Measurements from ENCODE around the gene SMIM28.

Gene SMIM28

GRCh38 chr6:138374815-138375214 is 2.9 kb upstream of the SMIM28 start:
- DNase-seq: no peak

DNA sequence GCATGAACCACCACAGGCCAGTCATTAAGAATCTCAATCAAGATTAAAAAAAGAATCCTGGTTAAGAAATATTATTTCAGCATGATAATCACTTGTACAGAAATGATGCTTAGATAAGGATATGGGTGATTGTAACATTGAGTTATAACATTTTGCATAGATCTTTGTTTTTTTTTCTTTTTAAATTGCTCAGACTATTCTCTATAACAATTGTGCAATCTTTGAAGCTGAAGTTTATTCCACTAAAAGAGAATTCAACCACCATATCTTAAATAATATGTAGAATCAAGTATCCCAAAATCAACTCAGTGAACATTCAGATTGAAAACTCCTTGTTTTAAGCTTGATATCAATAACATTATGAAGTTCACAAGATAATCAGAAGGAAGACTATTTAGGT is 663 bp upstream of the SMIM28 start:
- DNase-seq: no peak

DNA sequence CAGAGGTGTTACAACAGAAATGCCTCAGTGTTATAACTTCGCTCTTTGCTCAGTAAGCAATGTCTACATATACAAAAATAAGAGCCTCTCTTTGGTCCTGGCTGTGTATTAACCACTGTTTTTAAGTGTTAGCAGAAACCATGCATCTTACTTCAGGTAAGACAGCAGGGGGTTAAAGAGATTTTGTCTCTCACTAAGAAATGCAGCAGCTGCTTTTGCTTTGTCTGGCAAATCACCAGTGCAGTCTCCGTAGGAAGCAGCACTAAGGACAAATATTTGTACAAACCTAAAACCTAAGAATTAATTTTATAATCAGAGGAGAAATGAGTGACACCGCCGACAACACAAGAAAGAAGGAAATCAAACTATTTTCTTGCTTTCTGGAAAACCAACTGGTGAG is 758 bp downstream of the SMIM28 start:
- no peak for DNase-seq

- no peak for DNase-seq
Measured at GRCh38 chr6:138382498-138383265, 5.0 kb downstream of the SMIM28 start.

DNA sequence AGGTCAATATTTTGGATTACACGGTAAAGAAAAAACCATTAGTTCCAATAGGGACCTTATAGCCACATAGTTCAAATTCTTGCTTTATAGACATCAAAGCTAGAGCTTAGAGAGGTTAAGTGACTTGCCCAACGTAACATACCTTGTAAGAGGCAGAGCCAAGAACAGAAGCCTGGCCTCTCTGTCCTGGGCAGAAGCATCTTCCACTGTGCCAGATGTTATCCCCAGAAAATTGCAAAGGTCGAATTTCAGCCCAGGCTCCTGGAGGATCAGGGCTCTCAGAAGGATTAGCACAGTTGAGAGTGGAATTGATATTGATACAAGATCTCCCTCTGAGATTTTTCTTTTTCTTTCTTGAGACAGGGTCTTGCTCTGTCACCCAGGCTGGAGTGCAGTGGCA is 6.1 kb downstream of the SMIM28 start:
- no peak for DNase-seq

GRCh38 chr6:138386897-138387296 is 9.2 kb downstream of the SMIM28 start:
- DNase-seq: no peak

DNA sequence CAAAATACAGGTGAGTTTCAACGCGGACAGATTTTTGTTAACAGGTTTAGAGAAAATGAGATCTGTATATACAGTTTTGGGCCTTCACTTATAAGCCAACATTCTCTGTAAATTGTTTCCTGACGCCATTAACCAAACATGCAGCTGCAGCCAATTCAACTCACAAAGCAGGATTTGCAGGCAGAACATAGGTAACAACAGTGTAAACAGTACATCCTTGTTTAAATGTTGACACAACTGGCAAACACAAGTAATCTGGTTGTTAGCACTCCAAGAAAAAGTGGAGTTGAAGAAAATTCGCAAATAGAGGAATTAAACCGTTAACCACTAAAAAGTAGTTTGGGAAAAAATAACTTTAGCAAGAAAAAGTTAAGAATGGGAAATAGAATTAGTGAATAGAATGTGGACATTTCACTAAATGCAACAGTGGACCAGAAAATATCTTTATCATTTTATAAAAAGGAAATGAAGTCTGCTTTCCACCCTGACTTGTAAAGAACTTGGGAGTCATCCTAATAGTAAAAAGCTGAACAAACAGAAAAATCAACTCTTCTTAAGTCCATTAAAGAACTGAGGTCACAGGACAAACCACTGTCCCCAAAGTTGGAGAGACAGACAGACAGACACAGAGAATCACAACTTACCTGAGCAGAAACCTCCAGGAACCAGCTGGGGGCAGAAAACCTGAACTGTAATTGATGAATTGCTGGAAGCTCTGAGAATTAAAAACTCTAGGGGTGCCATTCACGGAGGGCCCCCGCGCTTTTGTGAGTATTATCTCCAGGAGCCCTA is 10.1 kb downstream of the SMIM28 start:
- DNase-seq: no peak

- DNase-seq: no peak
Measured at GRCh38 chr6:138389551-138389950, 11.8 kb downstream of the SMIM28 start.

- DNase-seq: no peak
Measured at GRCh38 chr6:138393871-138394783, 16.4 kb downstream of the SMIM28 start.

DNA sequence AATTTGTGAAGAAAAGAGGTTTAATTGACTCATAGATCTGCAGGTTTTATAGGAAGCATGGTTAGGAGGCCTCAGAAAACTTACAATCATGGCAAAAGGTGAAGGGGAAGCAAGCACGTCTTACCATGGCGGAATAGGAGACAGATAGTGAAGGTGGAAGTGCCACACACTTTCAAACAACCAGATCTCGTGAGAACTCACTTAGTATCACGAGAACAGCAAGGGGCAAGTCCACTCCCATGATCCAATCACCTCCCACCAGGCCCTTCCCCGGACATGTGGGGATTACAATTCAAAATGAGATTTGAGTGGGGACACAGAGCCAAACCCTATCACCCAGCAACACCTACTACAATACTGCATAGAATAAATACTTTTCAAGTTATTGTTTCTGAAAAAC is 19.0 kb downstream of the SMIM28 start:
- DNase-seq: no peak

DNA sequence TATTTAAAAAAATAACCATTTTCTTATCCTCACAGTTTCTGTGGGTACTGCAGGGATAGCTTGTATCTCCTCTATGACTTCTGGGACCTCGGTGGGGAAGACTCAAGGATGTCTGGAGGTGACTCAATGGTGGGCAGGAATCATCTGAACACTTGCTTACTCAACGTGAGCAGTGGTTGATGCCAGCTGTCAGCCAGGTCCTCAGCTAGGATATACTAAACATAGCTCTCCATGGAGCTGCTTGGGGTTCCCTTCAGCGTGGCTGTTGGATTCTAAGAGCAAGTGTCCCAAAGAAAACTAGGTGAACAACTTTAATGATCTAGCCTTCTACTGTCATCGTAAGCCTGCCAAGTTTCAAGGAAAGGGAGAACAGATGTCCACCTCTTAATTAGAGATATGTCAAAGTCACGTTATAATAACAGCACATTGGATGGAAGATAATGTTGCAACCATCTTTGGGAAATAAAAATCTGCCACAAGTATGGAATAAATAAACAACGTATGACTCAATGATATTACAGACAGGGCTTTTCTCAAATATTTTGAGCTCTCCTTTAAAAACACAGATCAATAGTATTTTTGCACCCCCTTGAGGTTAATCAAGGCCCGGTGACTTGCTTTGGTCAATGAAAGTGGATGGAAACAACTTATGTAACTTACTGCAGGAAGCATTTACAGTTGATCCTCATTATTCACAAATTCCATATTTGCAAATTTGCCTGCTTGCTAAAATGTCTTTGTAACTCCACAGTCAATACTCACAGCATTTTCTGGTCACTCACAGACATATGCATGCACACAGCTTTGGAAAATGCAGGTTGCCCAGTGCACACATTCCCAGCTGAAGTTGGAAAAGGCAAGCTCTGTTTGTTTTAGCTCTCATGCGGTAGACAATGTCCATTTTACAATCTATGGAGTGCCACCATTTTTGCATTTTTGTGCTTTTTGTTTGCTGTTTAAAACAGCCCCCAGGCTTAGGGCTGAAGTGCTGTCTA is 19.7 kb downstream of the SMIM28 start:
- no peak for DNase-seq

GRCh38 chr6:138400326-138400725 is 22.6 kb downstream of the SMIM28 start:
- DNase-seq: no peak

DNA sequence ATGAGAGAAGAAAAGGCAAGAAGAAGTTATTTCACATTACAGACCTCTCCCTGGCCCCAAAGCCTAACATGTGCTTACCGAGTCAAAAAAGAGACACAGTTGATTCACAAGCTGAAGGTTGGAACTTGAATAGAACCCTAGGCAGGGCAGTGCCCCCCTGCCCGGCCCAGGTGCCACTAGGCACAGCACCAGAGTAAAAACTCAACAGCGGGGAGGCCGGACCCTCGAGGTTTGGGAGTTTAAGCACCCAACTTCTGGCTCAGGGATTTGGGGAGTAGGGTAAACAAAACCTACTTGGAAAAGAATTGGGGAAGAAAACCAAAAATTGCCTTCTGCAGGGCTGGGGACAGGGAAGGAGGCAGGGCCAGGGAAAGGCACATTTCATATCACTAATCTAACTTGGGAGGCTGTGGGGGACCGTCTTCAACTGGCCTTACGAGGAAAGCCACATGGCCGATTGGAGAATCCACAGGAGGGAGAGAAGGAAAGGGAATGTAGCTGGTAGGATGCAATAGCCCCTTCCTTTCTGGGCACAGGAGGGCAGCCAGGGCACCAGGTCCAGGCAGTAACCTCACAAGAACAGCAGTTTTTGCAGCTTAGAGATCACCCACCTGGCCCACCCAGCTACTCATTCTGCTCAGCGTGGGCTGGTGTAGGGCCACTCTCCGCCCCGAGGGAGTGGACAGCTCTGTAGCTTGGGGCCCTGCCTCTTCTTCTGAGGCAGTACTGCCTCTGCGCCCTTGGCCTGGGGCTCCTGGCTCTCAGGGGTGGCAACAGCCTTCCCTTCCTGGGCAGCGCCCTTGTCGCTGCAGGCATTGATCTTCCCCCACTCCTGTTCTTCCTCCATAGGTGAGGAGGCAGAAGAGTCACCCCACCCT is 24.5 kb downstream of the SMIM28 start:
- DNase-seq: no peak

GRCh38 chr6:138402838-138403187 is 25.1 kb downstream of the SMIM28 start:
- no peak for DNase-seq

DNA sequence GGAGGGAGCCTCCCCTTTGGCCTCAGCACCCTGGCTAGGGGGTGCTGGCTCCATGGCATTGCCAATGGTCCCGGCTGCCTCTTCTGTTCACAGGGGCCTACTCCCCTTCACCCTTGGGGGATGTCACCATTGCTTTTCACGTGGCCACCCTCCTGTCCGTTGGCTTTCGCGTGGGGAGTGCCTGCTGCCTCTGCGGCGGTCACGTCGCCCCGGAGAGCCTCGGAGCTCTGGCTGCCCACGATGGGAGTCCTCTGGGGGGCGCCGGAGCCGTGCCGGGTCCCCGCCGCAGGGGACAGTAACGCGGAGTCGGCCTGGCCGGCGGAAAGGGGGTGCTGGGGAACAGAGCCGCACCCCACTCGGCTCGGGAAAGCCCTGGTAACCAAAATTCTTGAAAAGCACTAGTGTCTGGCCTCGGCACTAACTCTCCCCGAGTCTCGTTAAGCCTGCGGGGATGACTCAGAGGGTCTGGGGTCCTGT is 25.7 kb downstream of the SMIM28 start:
- DNase-seq: peak; percentile 71

- DNase-seq: peak; percentile 89
Measured at GRCh38 chr6:138403801-138404665, 26.3 kb downstream of the SMIM28 start, which contains the start of gene HEBP2. Gene HEBP2 (plus strand): TSS chr6:138404223. CDS start chr6:138404496, 273 bp downstream.

DNA sequence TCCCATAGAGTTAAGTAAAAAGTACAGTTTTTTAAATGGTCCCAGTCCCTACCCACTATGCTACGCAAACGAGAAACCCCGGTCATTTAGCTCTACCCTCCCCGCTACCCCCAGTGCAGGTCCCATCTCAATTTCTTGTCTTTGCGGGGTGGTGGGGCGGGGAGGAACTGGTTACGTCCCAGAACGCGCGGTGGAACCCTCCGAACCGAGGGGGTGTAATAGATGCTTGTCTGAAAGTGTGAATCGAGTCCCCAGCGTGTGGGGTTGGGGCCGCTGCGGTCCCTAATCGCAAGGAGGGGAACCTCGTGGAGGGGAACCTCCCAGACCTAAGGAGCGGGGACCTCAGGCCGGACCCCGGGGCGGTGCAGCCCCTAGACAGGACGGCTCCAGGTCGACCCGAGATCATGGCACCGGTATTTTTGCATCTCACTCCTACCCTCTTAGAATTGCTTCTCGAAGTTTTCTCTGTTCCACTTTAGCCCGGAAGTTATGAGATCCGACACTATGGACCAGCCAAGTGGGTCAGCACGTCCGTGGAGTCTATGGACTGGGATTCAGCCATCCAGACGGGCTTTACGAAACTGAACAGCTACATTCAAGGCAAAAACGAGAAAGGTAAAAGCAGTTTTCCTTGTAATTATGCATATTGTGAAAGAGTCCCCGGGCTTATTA is 27.1 kb downstream of the SMIM28 start:
- peak; percentile 68 for DNase-seq

- no peak for DNase-seq
Measured at GRCh38 chr6:138405816-138406413, 28.2 kb downstream of the SMIM28 start.

GRCh38 chr6:138406443-138406842 is 28.7 kb downstream of the SMIM28 start:
- DNase-seq: no peak

Data from activated CD8-positive, alpha-beta memory T cell treated with anti-CD3 and anti-CD28 coated beads for 24 hours (primary cell).